Activated CD8-positive, alpha-beta T cell treated with anti-CD3 and anti-CD28 coated beads for 36 hours (primary cell): ENCODE data around the gene RHBDL3. TPM values are rescaled to one million over a fixed set of nuclear protein-coding genes. Genes with fewer than 3 reads are reported as not detected.

Source experiments
- ATAC-seq: fragments of 200-7000 bp; cut with Tn5 transposase; one replicate; pipeline ENCODE4 v1.10.0; 2021; ENCODE audit warnings: mild to moderate bottlenecking, moderate library complexity
- CTCF ChIA-PET: fragments of 350-600 bp; sonication (Branson Sonifier 250); formaldehyde crosslinking; loops from one replicate; lab custom pipeline; 2021; ENCODE audit warnings: antibody characterized with exemption; lab: Charles Lee
- POLR2A ChIA-PET: fragments of 350-600 bp; sonication (Branson Sonifier 250); formaldehyde crosslinking; loops from one replicate; lab custom pipeline; 2021; ENCODE audit warnings: antibody characterized with exemption; lab: Charles Lee
- DNase-seq: peaks from one replicate; pipeline ENCODE4 v3.0.0-alpha.2; 2020
- H3K27ac Mint-ChIP-seq: one replicate; pipeline ENCODE4 v1.8.0; 2021; ENCODE audit warnings: mild to moderate bottlenecking, mixed read lengths
- H3K27me3 Mint-ChIP-seq: one replicate; pipeline ENCODE4 v1.8.0; 2021; ENCODE audit warnings: mixed read lengths
- H3K36me3 Mint-ChIP-seq: one replicate; pipeline ENCODE4 v1.8.0; 2021; ENCODE audit warnings: low read depth, mixed read lengths
- H3K4me1 Mint-ChIP-seq: one replicate; pipeline ENCODE4 v1.8.0; 2021; ENCODE audit warnings: low read depth, mixed read lengths
- H3K4me3 Mint-ChIP-seq: one replicate; pipeline ENCODE4 v1.8.0; 2021; ENCODE audit warnings: mild to moderate bottlenecking, moderate library complexity, mixed read lengths
- H3K9me3 Mint-ChIP-seq: one replicate; pipeline ENCODE4 v1.8.0; 2021; ENCODE audit warnings: mixed read lengths
- CTCF ChIP-seq: fragments of 200-600 bp; IDR thresholded peaks from one replicate; pipeline ENCODE4 v1.8.0; 2022; ENCODE audit warnings: antibody characterized with exemption, mild to moderate bottlenecking
- intact Hi-C: fragments of 100-400 bp; cut with micrococcal nuclease; formaldehyde crosslinking; loops from one replicate; pipeline ENCODE4 v1.10.0; 2022
- total RNA-seq, 2 experiments: library from RNA; stranded (reverse); gene quantifications; one replicate each; pipeline ENCODE4 v1.2.3, GENCODE V29; 2021

Gene RHBDL3
- total RNA-seq, 2 experiments from 2014 or later, result 0.11 TPM; not detected in 1

- TF ChIP-seq CTCF, result no peak
- no peaks in the 10 kb centered on the region for H3K9me3 Mint-ChIP-seq
- DNase-seq (no peak), ATAC-seq (peak; percentile 29)
- intact Hi-C loops, result no loop called here
- peak overlapping the region; percentile 39 for H3K4me3 Mint-ChIP-seq
- CTCF ChIA-PET, result no interaction called here
- H3K27ac Mint-ChIP-seq, result peak overlapping the region; percentile 73
- H3K36me3 Mint-ChIP-seq, result peaks cover 64% of the 10 kb centered on the region
- H3K4me1 Mint-ChIP-seq, result peaks cover 45% of the 10 kb centered on the region
- no peaks in the 10 kb centered on the region for H3K27me3 Mint-ChIP-seq
- POLR2A ChIA-PET, result interaction anchor here (0.9 to 1.5 kb wide), 3 partner anchors 10 to 31 kb away, joined by 3 to 5 read pairs (median 3); no protein-coding TSS in a partner anchor
Observed at GRCh38 chr17:32355649-32356377, 90.2 kb downstream of the RHBDL3 start.

GRCh38 chr17:32356378-32356743 lies 90.7 kb downstream of the RHBDL3 start:
- no peak for TF ChIP-seq CTCF
- intact Hi-C loops, result no loop called here
- no peak overlapping the region for H3K4me3 Mint-ChIP-seq
- ATAC-seq (no peak), DNase-seq (no peak)
- peaks cover 49% of the 10 kb centered on the region for H3K4me1 Mint-ChIP-seq
- H3K9me3 Mint-ChIP-seq, result no peaks in the 10 kb centered on the region
- H3K27me3 Mint-ChIP-seq, result no peaks in the 10 kb centered on the region
- ChIA-PET CTCF (no interaction called here), POLR2A (interaction anchor here (0.9 to 1.2 kb wide), 2 partner anchors 9 to 16 kb away, joined by 3 to 5 read pairs; no protein-coding TSS in a partner anchor)
- H3K27ac Mint-ChIP-seq, result peak overlapping the region; percentile 17
- peaks cover 66% of the 10 kb centered on the region for H3K36me3 Mint-ChIP-seq

GRCh38 chr17:32356750-32357149 lies 91.1 kb downstream of the RHBDL3 start:
- no peak for TF ChIP-seq CTCF
- Mint-ChIP-seq H3K4me1 (peaks cover 48% of the 10 kb centered on the region), H3K27me3 (no peaks in the 10 kb centered on the region), H3K36me3 (peaks cover 63% of the 10 kb centered on the region), H3K4me3 (no peak overlapping the region), H3K9me3 (no peaks in the 10 kb centered on the region), H3K27ac (peak overlapping the region; percentile 17)
- ChIA-PET CTCF (no interaction called here), POLR2A (interaction anchor here (0.9 to 1.2 kb wide), 2 partner anchors 9 to 15 kb away, joined by 3 to 5 read pairs; no protein-coding TSS in a partner anchor)
- ATAC-seq, result no peak
- intact Hi-C loops, result no loop called here
- no peak for DNase-seq

- peaks cover 45% of the 10 kb centered on the region for H3K4me1 Mint-ChIP-seq
- CTCF ChIA-PET, result no interaction called here
Observed at GRCh38 chr17:32357615-32358014, 92.0 kb downstream of the RHBDL3 start.

More at GRCh38 chr17:32357615-32358014, 92.0 kb downstream of the RHBDL3 start:
- Mint-ChIP-seq H3K27me3 (no peaks in the 10 kb centered on the region), H3K9me3 (no peaks in the 10 kb centered on the region), H3K4me3 (no peak overlapping the region), H3K27ac (no peak overlapping the region), H3K36me3 (peaks cover 63% of the 10 kb centered on the region)
- DNase-seq (no peak), ATAC-seq (no peak)
- POLR2A ChIA-PET, result interaction anchor here (0.6 to 1.0 kb wide), 2 partner anchors 13 to 215 kb away, joined by 3 to 4 read pairs; no protein-coding TSS in a partner anchor
- intact Hi-C loops, result no loop called here
- no peak for TF ChIP-seq CTCF
